Neural progenitor cell (in vitro differentiated cells): ENCODE data around the gene KRTAP10-4. TPM values are rescaled to one million over a fixed set of nuclear protein-coding genes. Genes with fewer than 3 reads are reported as not detected.

Experiments used
- DNase-seq: peaks from one replicate; pipeline ENCODE4 v3.0.0-alpha.2; 2016; ENCODE audit warnings: low spot score
- H2AFZ ChIP-seq: fragments of 200-600 bp; sonication (generic); replicated peaks from 2 replicates; pipeline ENCODE4 v1.6.1; 2016; ENCODE audit warnings: antibody characterized with exemption
- H3F3A ChIP-seq: fragments of 200-600 bp; sonication (generic); 2 replicates; pipeline ENCODE4 v1.6.1; 2016; ENCODE audit warnings: antibody characterized with exemption, low read depth
- H3K27ac ChIP-seq: fragments of 200-600 bp; sonication (generic); 2 replicates; pipeline ENCODE4 v1.5.1; 2016; ENCODE audit warnings: mild to moderate bottlenecking
- H3K27me3 ChIP-seq: fragments of 200-600 bp; sonication (generic); 2 replicates; pipeline ENCODE4 v1.6.1; 2016; ENCODE audit warnings: mild to moderate bottlenecking, moderate library complexity
- H3K36me3 ChIP-seq: fragments of 200-600 bp; sonication (generic); 2 replicates; pipeline ENCODE4 v1.5.1; 2016
- H3K4me1 ChIP-seq: fragments of 200-600 bp; sonication (generic); 2 replicates; pipeline ENCODE4 v1.6.1; 2016; ENCODE audit warnings: mixed run types
- H3K4me2 ChIP-seq: fragments of 200-600 bp; sonication (generic); 2 replicates; pipeline ENCODE4 v1.6.1; 2016
- H3K4me3 ChIP-seq: fragments of 200-600 bp; sonication (generic); 2 replicates; pipeline ENCODE4 v1.5.1; 2016
- H3K79me2 ChIP-seq: fragments of 200-600 bp; sonication (generic); 2 replicates; pipeline ENCODE4 v1.6.1; 2016; ENCODE audit warnings: low read depth
- H3K9ac ChIP-seq: fragments of 200-600 bp; sonication (generic); 2 replicates; pipeline ENCODE4 v1.6.1; 2016
- H3K9me3 ChIP-seq: fragments of 200-600 bp; sonication (generic); 2 replicates; pipeline ENCODE4 v1.5.1; 2016; ENCODE audit warnings: low read depth
- H4K20me1 ChIP-seq: fragments of 200-600 bp; sonication (generic); 2 replicates; pipeline ENCODE4 v1.6.1; 2016; ENCODE audit warnings: low read depth
- H3K27ac Mint-ChIP-seq: 3 replicates; pipeline ENCODE4 v1.8.0; 2021; ENCODE audit warnings: mixed read lengths
- H3K27me3 Mint-ChIP-seq: 2 replicates; pipeline ENCODE4 v1.8.0; 2022; ENCODE audit warnings: low read depth, mild to moderate bottlenecking, inconsistent platforms, moderate library complexity, mixed read lengths; ENCODE audit not compliant: insufficient read depth
- H3K36me3 Mint-ChIP-seq: 3 replicates; pipeline ENCODE4 v1.8.0; 2021; ENCODE audit warnings: mixed read lengths
- H3K4me1 Mint-ChIP-seq: 3 replicates; pipeline ENCODE4 v1.8.0; 2021; ENCODE audit warnings: mixed read lengths
- H3K4me3 Mint-ChIP-seq: 3 replicates; pipeline ENCODE4 v1.8.0; 2021; ENCODE audit warnings: mild to moderate bottlenecking, moderate library complexity, mixed read lengths
- H3K9me3 Mint-ChIP-seq: 3 replicates; pipeline ENCODE4 v1.8.0; 2020; ENCODE audit warnings: mixed read lengths
- CTCF ChIP-seq: fragments of 200-600 bp; sonication (generic); IDR thresholded peaks from 2 replicates; pipeline ENCODE4 v1.5.1; 2017; ENCODE audit warnings: antibody characterized with exemption, mild to moderate bottlenecking
- EZH2 ChIP-seq: fragments of 200-600 bp; sonication (generic); IDR thresholded peaks from 2 replicates; pipeline ENCODE4 v1.6.1; 2017; ENCODE audit warnings: antibody characterized with exemption, mild to moderate bottlenecking, moderate library complexity
- EZH2phosphoT487 ChIP-seq: fragments of 200-600 bp; sonication (generic); IDR thresholded peaks from 2 replicates; pipeline ENCODE4 v1.6.1; 2017; ENCODE audit warnings: antibody characterized with exemption
- total RNA-seq: library from RNA; depleted of rRNA; stranded (reverse); fragments of >200 nt; gene quantifications from 2 replicates; pipeline ENCODE4 v1.2.3, GENCODE V29; 2015; ENCODE audit warnings: low replicate concordance

KRTAP10-4 gene
- total RNA-seq, 1 donor from 2014 or later = not detected

GRCh38 chr21:44615911-44616590 is 42.5 kb downstream of the KRTAP10-4 start:
- no peaks in the 10 kb centered on the region for H3K36me3 Mint-ChIP-seq
- no peak overlapping the region for H3K4me3 ChIP-seq
- no peak overlapping the region for H3K9ac ChIP-seq
- H3K4me1 ChIP-seq = peaks cover 5% of the 10 kb centered on the region
- H3K27me3 ChIP-seq = no peaks in the 10 kb centered on the region
- no peaks in the 10 kb centered on the region for H3K9me3 ChIP-seq
- H3K4me1 Mint-ChIP-seq = no peaks in the 10 kb centered on the region
- H3K36me3 ChIP-seq = no peaks in the 10 kb centered on the region
- H4K20me1 ChIP-seq = no peaks in the 10 kb centered on the region
- DNase-seq = no peak
- H3K9me3 Mint-ChIP-seq = peaks cover 36% of the 10 kb centered on the region
- H3K79me2 ChIP-seq = no peaks in the 10 kb centered on the region
- H3K27me3 Mint-ChIP-seq = peaks cover 2% of the 10 kb centered on the region
- no peaks in the 10 kb centered on the region for H3F3A ChIP-seq
- H3K27ac Mint-ChIP-seq = no peak overlapping the region
- no peak overlapping the region for H3K4me3 Mint-ChIP-seq
- no peak overlapping the region for H2AFZ ChIP-seq
- TF ChIP-seq CTCF (no peak), EZH2 (no peak)
- no peak overlapping the region for H3K4me2 ChIP-seq
- no peak overlapping the region for H3K27ac ChIP-seq

- H3K36me3 ChIP-seq = no peaks in the 10 kb centered on the region
- no peak overlapping the region for H3K9ac ChIP-seq
- TF ChIP-seq EZH2phosphoT487 = no peak
- no peak for TF ChIP-seq EZH2
- no peak for TF ChIP-seq CTCF
- H3K4me3 ChIP-seq = no peak overlapping the region
- H2AFZ ChIP-seq = no peak overlapping the region
- no peak overlapping the region for H3K4me3 Mint-ChIP-seq
- no peak for DNase-seq
- H3K27ac ChIP-seq = no peak overlapping the region
- H3K27ac Mint-ChIP-seq = no peak overlapping the region
- peaks cover 5% of the 10 kb centered on the region for H3K4me1 ChIP-seq
- H3K4me2 ChIP-seq = no peak overlapping the region
- no peaks in the 10 kb centered on the region for H3F3A ChIP-seq
- H3K9me3 ChIP-seq = no peaks in the 10 kb centered on the region
- no peaks in the 10 kb centered on the region for H3K4me1 Mint-ChIP-seq
- H3K27me3 Mint-ChIP-seq = peaks cover 2% of the 10 kb centered on the region
- H3K9me3 Mint-ChIP-seq = peaks cover 32% of the 10 kb centered on the region
- no peaks in the 10 kb centered on the region for H3K36me3 Mint-ChIP-seq
- no peaks in the 10 kb centered on the region for H3K27me3 ChIP-seq
- H3K79me2 ChIP-seq = no peaks in the 10 kb centered on the region
- H4K20me1 ChIP-seq = no peaks in the 10 kb centered on the region
These were observed 43.0 kb downstream of the KRTAP10-4 start for GRCh38 chr21:44616591-44616926.

GRCh38 chr21:44617071-44617501 is 43.6 kb downstream of the KRTAP10-4 start:
- no peak overlapping the region for H3K27ac Mint-ChIP-seq
- Histone ChIP-seq H3F3A (no peaks in the 10 kb centered on the region), H3K9ac (no peak overlapping the region), H3K27me3 (no peaks in the 10 kb centered on the region), H4K20me1 (no peaks in the 10 kb centered on the region), H3K27ac (no peak overlapping the region), H3K4me3 (no peak overlapping the region), H3K4me1 (peaks cover 5% of the 10 kb centered on the region), H3K9me3 (no peaks in the 10 kb centered on the region), H3K79me2 (no peaks in the 10 kb centered on the region), H3K36me3 (no peaks in the 10 kb centered on the region), H3K4me2 (no peak overlapping the region), H2AFZ (peak overlapping the region; percentile 24)
- no peak overlapping the region for H3K4me3 Mint-ChIP-seq
- no peaks in the 10 kb centered on the region for H3K36me3 Mint-ChIP-seq
- H3K9me3 Mint-ChIP-seq = peaks cover 34% of the 10 kb centered on the region
- no peaks in the 10 kb centered on the region for H3K4me1 Mint-ChIP-seq
- TF ChIP-seq EZH2phosphoT487 (no peak), EZH2 (no peak), CTCF (no peak)
- DNase-seq = no peak
- H3K27me3 Mint-ChIP-seq = peaks cover 2% of the 10 kb centered on the region
